ENCODE results near the gene GIMAP2. TPM values are rescaled to one million over a fixed set of nuclear protein-coding genes. Genes with fewer than 3 reads are reported as not detected.

GIMAP2 gene
- total RNA-seq: 10 to 100 TPM in 2 of 4 donors, 1 to 10 TPM in 2; 6.7 to 32.4 (median 10.4) TPM

DNA sequence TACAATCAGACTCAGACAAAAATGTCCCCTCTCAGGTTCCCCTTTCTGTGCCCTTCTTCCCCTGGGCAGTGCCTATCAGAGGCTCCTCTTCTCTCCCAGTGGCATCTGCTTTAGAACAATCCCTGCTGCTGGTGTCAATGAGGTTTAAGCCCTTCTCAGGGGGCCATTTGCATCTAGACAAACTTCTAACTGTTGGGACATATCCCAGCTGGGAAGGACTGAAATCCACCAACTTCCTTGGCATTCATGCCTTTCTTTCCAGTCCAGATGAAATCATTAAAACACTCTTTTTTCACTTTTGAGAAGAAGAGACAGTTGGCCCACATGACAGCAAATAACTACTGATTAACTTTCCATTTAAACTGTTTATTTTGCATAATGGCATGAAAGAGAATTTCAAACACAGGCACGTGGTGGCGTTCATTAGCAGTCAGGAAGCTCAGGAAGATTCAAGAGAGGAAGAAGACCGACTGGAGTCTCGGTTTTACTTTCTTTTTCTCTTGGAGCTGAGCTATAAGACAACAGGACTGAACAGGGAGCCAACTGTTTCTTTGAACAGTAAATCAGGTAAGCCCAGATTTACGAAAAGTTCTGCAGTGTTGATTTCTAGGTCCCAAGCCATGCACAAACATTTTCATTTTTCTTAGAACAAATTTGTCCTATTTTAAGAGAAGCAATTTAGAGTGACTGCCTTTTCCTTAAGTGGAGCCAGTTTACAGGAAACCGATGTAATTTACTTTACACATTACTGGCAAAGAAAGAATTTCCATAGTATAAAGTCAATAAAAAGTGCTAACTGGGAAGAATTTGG is at the start of gene GIMAP2:
Gene GIMAP2 (plus strand): TSS at position 488 of the 811 bp plus-strand sequence. CDS start 1,354 bp downstream, outside the sequence.
- intact Hi-C loops (cut with DNase I): no loop called here
- Histone ChIP-seq H3K36me3 (no peaks in the 10 kb centered on the region), H3K27me3 (no peaks in the 10 kb centered on the region), H3K4me1 (peaks cover 0 to 11% of the 10 kb centered on the region in 2 donors), H3K27ac (peak within 1 kb of the TSS; percentile 61 to 80 (median 68)), H3K4me3 (replicated peaks in 1 of 3) (peak within 1 kb of the TSS in 2 of 3 donors; percentile 18 to 20), H3K9me3 (no peaks in the 10 kb centered on the region)
- no peak for DNase-seq
- TF ChIP-seq POLR2A (IDR thresholded peaks at IDR 0.05): no peak
- TF ChIP-seq, protein P1, sequence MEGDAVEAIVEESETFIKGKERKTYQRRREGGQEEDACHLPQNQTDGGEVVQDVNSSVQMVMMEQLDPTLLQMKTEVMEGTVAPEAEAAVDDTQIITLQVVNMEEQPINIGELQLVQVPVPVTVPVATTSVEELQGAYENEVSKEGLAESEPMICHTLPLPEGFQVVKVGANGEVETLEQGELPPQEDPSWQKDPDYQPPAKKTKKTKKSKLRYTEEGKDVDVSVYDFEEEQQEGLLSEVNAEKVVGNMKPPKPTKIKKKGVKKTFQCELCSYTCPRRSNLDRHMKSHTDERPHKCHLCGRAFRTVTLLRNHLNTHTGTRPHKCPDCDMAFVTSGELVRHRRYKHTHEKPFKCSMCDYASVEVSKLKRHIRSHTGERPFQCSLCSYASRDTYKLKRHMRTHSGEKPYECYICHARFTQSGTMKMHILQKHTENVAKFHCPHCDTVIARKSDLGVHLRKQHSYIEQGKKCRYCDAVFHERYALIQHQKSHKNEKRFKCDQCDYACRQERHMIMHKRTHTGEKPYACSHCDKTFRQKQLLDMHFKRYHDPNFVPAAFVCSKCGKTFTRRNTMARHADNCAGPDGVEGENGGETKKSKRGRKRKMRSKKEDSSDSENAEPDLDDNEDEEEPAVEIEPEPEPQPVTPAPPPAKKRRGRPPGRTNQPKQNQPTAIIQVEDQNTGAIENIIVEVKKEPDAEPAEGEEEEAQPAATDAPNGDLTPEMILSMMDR (IDR thresholded peaks at IDR 0.05): no peak
- 18 to 25% methylated on average over 6 of the region's 6 CpGs for WGBS, 2 donors

DNA sequence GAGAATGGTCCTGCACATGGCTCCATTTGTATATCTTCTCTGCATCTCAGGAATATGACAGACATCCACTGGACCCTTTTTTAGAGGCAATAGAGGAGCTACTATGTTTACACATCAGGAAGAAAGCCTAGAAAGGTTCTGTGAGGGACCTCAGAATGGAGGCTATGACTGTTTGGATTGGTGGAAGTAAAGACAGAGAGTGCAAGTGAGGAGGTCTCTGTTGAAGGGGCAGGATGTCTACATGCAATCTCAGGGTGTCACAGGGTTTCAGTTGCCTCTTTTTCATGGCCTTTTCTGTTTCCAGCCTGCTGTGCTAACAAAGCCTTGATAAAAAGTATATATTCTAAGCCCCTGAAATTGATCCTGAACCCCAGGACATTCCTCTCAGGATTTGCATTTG is 43.7 kb upstream of the GIMAP2 start:
- TF ChIP-seq, protein P1 (IDR thresholded peaks at IDR 0.05): no peak
- TF ChIP-seq POLR2A (IDR thresholded peaks at IDR 0.05): no peak
- no peak for DNase-seq
- no peaks in the 10 kb centered on the region for H3K9me3 ChIP-seq
- H3K27ac ChIP-seq: no peak overlapping the region
- no peaks in the 10 kb centered on the region for H3K4me1 ChIP-seq
- no peaks in the 10 kb centered on the region for H3K36me3 ChIP-seq
- H3K27me3 ChIP-seq: no peaks in the 10 kb centered on the region
- no peak overlapping the region for H3K4me3 ChIP-seq (replicated peaks in 1 of 3)
- intact Hi-C loops (cut with DNase I): no loop called here

DNA sequence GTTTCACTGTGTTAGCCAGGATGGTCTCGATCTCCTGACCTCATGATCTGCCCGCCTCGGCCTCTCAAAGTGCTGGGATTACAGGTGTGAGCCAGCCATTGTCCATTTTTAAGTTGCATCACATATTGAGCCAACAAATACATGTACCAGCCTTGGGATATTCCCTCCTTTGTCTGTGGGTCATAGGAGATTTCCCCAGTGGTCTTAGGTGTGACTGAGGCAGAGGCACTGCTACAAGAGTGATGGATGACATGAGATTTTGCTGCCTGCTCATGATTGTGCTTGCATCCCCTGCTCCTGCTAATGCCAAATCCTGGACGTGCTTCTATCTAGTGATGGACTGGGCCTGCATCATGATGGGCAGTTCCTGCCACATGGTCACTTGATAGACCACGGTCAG is 42.6 kb upstream of the GIMAP2 start:
- no peak for DNase-seq
- H3K27me3 ChIP-seq: no peaks in the 10 kb centered on the region
- no peaks in the 10 kb centered on the region for H3K36me3 ChIP-seq
- H3K4me3 ChIP-seq (replicated peaks in 1 of 3): no peak overlapping the region
- TF ChIP-seq, protein P1 (IDR thresholded peaks at IDR 0.05): no peak
- no peak for TF ChIP-seq POLR2A (IDR thresholded peaks at IDR 0.05)
- H3K4me1 ChIP-seq: no peaks in the 10 kb centered on the region
- H3K27ac ChIP-seq: no peak overlapping the region
- intact Hi-C loops (cut with DNase I): no loop called here
- no peaks in the 10 kb centered on the region for H3K9me3 ChIP-seq
- 94 to 96% methylated on average over 5 of the region's 5 CpGs for WGBS, 2 donors

DNA sequence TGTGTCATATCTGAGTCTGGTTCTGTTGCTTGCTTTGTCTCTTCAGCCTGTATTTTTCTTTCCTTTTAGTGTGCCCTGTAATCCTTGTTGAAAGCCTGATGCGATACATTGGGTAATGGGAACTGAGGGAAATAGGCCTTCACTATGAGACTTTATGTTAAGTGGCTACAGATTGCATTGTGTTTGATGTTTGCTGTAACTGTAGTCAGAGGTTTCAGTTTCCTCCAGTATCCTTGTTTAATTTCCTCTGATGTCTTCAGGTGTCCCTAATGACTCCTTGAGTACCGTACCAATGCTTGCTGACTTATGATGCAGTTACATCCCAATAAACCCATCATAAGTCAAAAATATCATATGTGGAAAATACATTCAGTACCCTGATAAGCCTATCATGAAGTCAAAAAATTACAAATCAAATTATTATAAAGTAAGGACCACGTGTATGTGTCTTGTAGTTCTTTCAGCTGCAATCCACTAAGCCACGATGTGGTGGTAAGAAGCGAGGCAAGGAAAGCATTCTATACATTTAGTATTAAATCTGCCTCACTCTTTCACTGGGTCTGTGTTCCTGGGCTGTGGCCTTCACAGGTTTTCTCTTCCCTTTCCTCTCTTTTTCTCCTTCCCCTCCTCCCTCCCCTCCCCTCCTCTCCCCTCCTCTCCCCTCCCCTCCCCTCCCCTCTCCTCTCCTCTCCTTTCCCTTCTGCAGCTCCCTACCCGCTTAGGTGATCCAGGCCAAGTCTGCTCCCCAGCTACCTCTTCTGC is 40.1 kb upstream of the GIMAP2 start:
- no peaks in the 10 kb centered on the region for H3K9me3 ChIP-seq
- intact Hi-C loops (cut with DNase I): no loop called here
- 83 to 85% methylated on average over 6 of the region's 6 CpGs for WGBS, 2 donors

More for the DNA sequence above, 40.1 kb upstream of the GIMAP2 start:
- H3K4me3 ChIP-seq (replicated peaks in 1 of 3): no peak overlapping the region
- H3K36me3 ChIP-seq: no peaks in the 10 kb centered on the region
- no peak for DNase-seq
- no peak overlapping the region for H3K27ac ChIP-seq
- H3K4me1 ChIP-seq: no peaks in the 10 kb centered on the region
- H3K27me3 ChIP-seq: no peaks in the 10 kb centered on the region
- TF ChIP-seq, protein P1 (IDR thresholded peaks at IDR 0.05): no peak
- TF ChIP-seq POLR2A (IDR thresholded peaks at IDR 0.05): no peak
